Measurements from ENCODE around the gene FLT1. TPM values are rescaled to one million over a fixed set of nuclear protein-coding genes. Genes with fewer than 3 reads are reported as not detected.

The FLT1 gene
- total and polyA plus RNA-seq, 2 donors (not counting 1 experiment from before 2014, with no cell fraction given) = 1.3 to 2.5 TPM

- Histone ChIP-seq H3K4me1 (ENCODE audit: control insufficient read depth, extremely low read depth, insufficient read depth, low read length) (no peaks in the 10 kb centered on the region), H4K20me1 (ENCODE audit: control insufficient read depth, extremely low read depth, insufficient read depth, low read length) (no peaks in the 10 kb centered on the region), H3K27ac (ENCODE audit: insufficient read depth, low read length) (no peak overlapping the region), H3K79me2 (ENCODE audit: control insufficient read depth, insufficient read depth, low read length) (no peaks in the 10 kb centered on the region), H3K36me3 (ENCODE audit: control insufficient read depth, insufficient read depth, low read length) (no peaks in the 10 kb centered on the region), H3K4me3 (replicated peaks in 1 of 4; ENCODE audit: control extremely low read depth in 1 of 4, insufficient read depth in 1 of 4, low read depth in 3 of 4, low read length in 4 of 4) (peak overlapping the region in 1 of 4 experiments; percentile 26), H3K9ac (ENCODE audit: insufficient read depth, low read length) (no peak overlapping the region), H3K4me2 (ENCODE audit: extremely low read depth, insufficient read depth, low read length) (peak overlapping the region; percentile 78), H3K27me3 (ENCODE audit: control insufficient read depth, insufficient read depth, low read length) (no peaks in the 10 kb centered on the region), H3K9me3 (ENCODE audit: control insufficient read depth, insufficient read depth, low read depth, low read length) (no peaks in the 10 kb centered on the region), H2AFZ (ENCODE audit: low read length) (peak overlapping the region; percentile 64)
- TF ChIP-seq CTCF (conservative IDR thresholded peaks at IDR 0.05 in 1 of 2, IDR thresholded peaks at IDR 0.05 in 1 of 2; ENCODE audit: low read depth in 1 of 2, low read length in 2 of 2) (no peak), EZH2 (IDR thresholded peaks at IDR 0.05; ENCODE audit: low read length, missing control alignments) (no peak)
- DNase-seq (ENCODE audit: low read depth in 2 of 2) = peak in 1 of 2 donors; percentile 29
These were observed 43.3 kb downstream of the FLT1 start for GRCh38 chr13:28451482-28452217.

GRCh38 chr13:28449826-28450773, 44.8 kb downstream of the FLT1 start:
- Histone ChIP-seq H3K36me3 (ENCODE audit: control insufficient read depth, insufficient read depth, low read length) (no peaks in the 10 kb centered on the region), H3K9ac (ENCODE audit: insufficient read depth, low read length) (no peak overlapping the region), H3K4me2 (ENCODE audit: extremely low read depth, insufficient read depth, low read length) (no peak overlapping the region), H3K79me2 (ENCODE audit: control insufficient read depth, insufficient read depth, low read length) (no peaks in the 10 kb centered on the region), H3K27ac (ENCODE audit: insufficient read depth, low read length) (no peak overlapping the region), H3K9me3 (ENCODE audit: control insufficient read depth, insufficient read depth, low read depth, low read length) (no peaks in the 10 kb centered on the region), H3K4me1 (ENCODE audit: control insufficient read depth, extremely low read depth, insufficient read depth, low read length) (no peaks in the 10 kb centered on the region), H3K27me3 (ENCODE audit: control insufficient read depth, insufficient read depth, low read length) (no peaks in the 10 kb centered on the region), H4K20me1 (ENCODE audit: control insufficient read depth, extremely low read depth, insufficient read depth, low read length) (no peaks in the 10 kb centered on the region), H3K4me3 (replicated peaks in 1 of 4; ENCODE audit: control extremely low read depth in 1 of 4, insufficient read depth in 1 of 4, low read depth in 3 of 4, low read length in 4 of 4) (no peak overlapping the region), H2AFZ (ENCODE audit: low read length) (no peak overlapping the region)
- TF ChIP-seq CTCF (conservative IDR thresholded peaks at IDR 0.05 in 1 of 2, IDR thresholded peaks at IDR 0.05 in 1 of 2; ENCODE audit: low read depth in 1 of 2, low read length in 2 of 2) (no peak), EZH2 (IDR thresholded peaks at IDR 0.05; ENCODE audit: low read length, missing control alignments) (no peak)
- DNase-seq (ENCODE audit: low read depth in 2 of 2) = no peak

Data from fibroblast of lung (primary cell).